Measurements from ENCODE around the gene CAPNS1.

CAPNS1 gene

GRCh38 chr19:36136964-36137686, 2.7 kb upstream of the CAPNS1 start:
- TF ChIP-seq POLR2A (IDR thresholded peaks at IDR 0.05; ENCODE audit: extremely low read depth, insufficient read length) (no peak), MYC (IDR thresholded peaks at IDR 0.05; ENCODE audit: low read depth, low read length) (no peak), CTCF (IDR thresholded peaks at IDR 0.05; ENCODE audit: low read depth, low read length) (no peak), MAX (IDR thresholded peaks at IDR 0.05; ENCODE audit: low read depth, low read length) (no peak)
- H3K4me3 ChIP-seq (ENCODE audit: low read depth, low read length): no peak overlapping the region
- DNase-seq (ENCODE audit: low read depth): no peak

- no peak for DNase-seq (ENCODE audit: low read depth)
- peak overlapping the region; percentile 92 for H3K4me3 ChIP-seq (ENCODE audit: low read depth, low read length)
- no peak for TF ChIP-seq MYC (IDR thresholded peaks at IDR 0.05; ENCODE audit: low read depth, low read length)
Measured at GRCh38 chr19:36139120-36139472, 770 bp upstream of the CAPNS1 start.

- peak; percentile 5 for TF ChIP-seq POLR2A (IDR thresholded peaks at IDR 0.05; ENCODE audit: extremely low read depth, insufficient read length)
- no peak for TF ChIP-seq MAX (IDR thresholded peaks at IDR 0.05; ENCODE audit: low read depth, low read length)
- peak; percentile 71 for DNase-seq (ENCODE audit: low read depth)
- H3K4me3 ChIP-seq (ENCODE audit: low read depth, low read length): peak overlapping the region; percentile 92
Measured at GRCh38 chr19:36140304-36141038, 605 bp downstream of the CAPNS1 start.

GRCh38 chr19:36141039-36141927, 1.4 kb downstream of the CAPNS1 start:
- TF ChIP-seq CTCF (IDR thresholded peaks at IDR 0.05; ENCODE audit: low read depth, low read length) (no peak), MAX (IDR thresholded peaks at IDR 0.05; ENCODE audit: low read depth, low read length) (no peak), POLR2A (IDR thresholded peaks at IDR 0.05; ENCODE audit: extremely low read depth, insufficient read length) (peak; percentile 10), MYC (IDR thresholded peaks at IDR 0.05; ENCODE audit: low read depth, low read length) (no peak)
- peak; percentile 74 for DNase-seq (ENCODE audit: low read depth)
- H3K4me3 ChIP-seq (ENCODE audit: low read depth, low read length): peak overlapping the region; percentile 92

- no peak overlapping the region for H3K4me3 ChIP-seq (ENCODE audit: low read depth, low read length)
- TF ChIP-seq CTCF (IDR thresholded peaks at IDR 0.05; ENCODE audit: low read depth, low read length) (no peak), MYC (IDR thresholded peaks at IDR 0.05; ENCODE audit: low read depth, low read length) (no peak), MAX (IDR thresholded peaks at IDR 0.05; ENCODE audit: low read depth, low read length) (no peak), POLR2A (IDR thresholded peaks at IDR 0.05; ENCODE audit: extremely low read depth, insufficient read length) (no peak)
- no peak for DNase-seq (ENCODE audit: low read depth)
Measured at GRCh38 chr19:36142046-36142445, 2.2 kb downstream of the CAPNS1 start.

GRCh38 chr19:36142496-36142895, 2.6 kb downstream of the CAPNS1 start:
- no peak for TF ChIP-seq POLR2A (IDR thresholded peaks at IDR 0.05; ENCODE audit: extremely low read depth, insufficient read length)
- no peak for DNase-seq (ENCODE audit: low read depth)
- no peak overlapping the region for H3K4me3 ChIP-seq (ENCODE audit: low read depth, low read length)

GRCh38 chr19:36144624-36145023, 4.8 kb downstream of the CAPNS1 start:
- no peak for DNase-seq (ENCODE audit: low read depth)
- no peak overlapping the region for H3K4me3 ChIP-seq (ENCODE audit: low read depth, low read length)
- TF ChIP-seq POLR2A (IDR thresholded peaks at IDR 0.05; ENCODE audit: extremely low read depth, insufficient read length): no peak
- TF ChIP-seq MYC (IDR thresholded peaks at IDR 0.05; ENCODE audit: low read depth, low read length): no peak
- TF ChIP-seq CTCF (IDR thresholded peaks at IDR 0.05; ENCODE audit: low read depth, low read length): no peak
- TF ChIP-seq MAX (IDR thresholded peaks at IDR 0.05; ENCODE audit: low read depth, low read length): no peak
